Neural progenitor cell (in vitro differentiated cells): ENCODE data around the gene UBE2K. TPM values are rescaled to one million over a fixed set of nuclear protein-coding genes. Genes with fewer than 3 reads are reported as not detected.
"Not testable (repeated sequence)": the region's sequence is repeated elsewhere in the genome, so short reads cannot be mapped to it uniquely, and the experiment has no call there.

Source experiments
- DNase-seq: peaks from one replicate; pipeline ENCODE4 v3.0.0-alpha.2; 2016; ENCODE audit warnings: low spot score
- H2AFZ ChIP-seq: fragments of 200-600 bp; sonication (generic); replicated peaks from 2 replicates; pipeline ENCODE4 v1.6.1; 2016; ENCODE audit warnings: antibody characterized with exemption
- H3F3A ChIP-seq: fragments of 200-600 bp; sonication (generic); 2 replicates; pipeline ENCODE4 v1.6.1; 2016; ENCODE audit warnings: antibody characterized with exemption, low read depth
- H3K27ac ChIP-seq: fragments of 200-600 bp; sonication (generic); 2 replicates; pipeline ENCODE4 v1.5.1; 2016; ENCODE audit warnings: mild to moderate bottlenecking
- H3K27me3 ChIP-seq: fragments of 200-600 bp; sonication (generic); 2 replicates; pipeline ENCODE4 v1.6.1; 2016; ENCODE audit warnings: mild to moderate bottlenecking, moderate library complexity
- H3K36me3 ChIP-seq: fragments of 200-600 bp; sonication (generic); 2 replicates; pipeline ENCODE4 v1.5.1; 2016
- H3K4me1 ChIP-seq: fragments of 200-600 bp; sonication (generic); 2 replicates; pipeline ENCODE4 v1.6.1; 2016; ENCODE audit warnings: mixed run types
- H3K4me2 ChIP-seq: fragments of 200-600 bp; sonication (generic); 2 replicates; pipeline ENCODE4 v1.6.1; 2016
- H3K4me3 ChIP-seq: fragments of 200-600 bp; sonication (generic); 2 replicates; pipeline ENCODE4 v1.5.1; 2016
- H3K79me2 ChIP-seq: fragments of 200-600 bp; sonication (generic); 2 replicates; pipeline ENCODE4 v1.6.1; 2016; ENCODE audit warnings: low read depth
- H3K9ac ChIP-seq: fragments of 200-600 bp; sonication (generic); 2 replicates; pipeline ENCODE4 v1.6.1; 2016
- H3K9me3 ChIP-seq: fragments of 200-600 bp; sonication (generic); 2 replicates; pipeline ENCODE4 v1.5.1; 2016; ENCODE audit warnings: low read depth
- H4K20me1 ChIP-seq: fragments of 200-600 bp; sonication (generic); 2 replicates; pipeline ENCODE4 v1.6.1; 2016; ENCODE audit warnings: low read depth
- H3K27ac Mint-ChIP-seq: 3 replicates; pipeline ENCODE4 v1.8.0; 2021; ENCODE audit warnings: mixed read lengths
- H3K27me3 Mint-ChIP-seq: 2 replicates; pipeline ENCODE4 v1.8.0; 2022; ENCODE audit warnings: low read depth, mild to moderate bottlenecking, inconsistent platforms, moderate library complexity, mixed read lengths; ENCODE audit not compliant: insufficient read depth
- H3K36me3 Mint-ChIP-seq: 3 replicates; pipeline ENCODE4 v1.8.0; 2021; ENCODE audit warnings: mixed read lengths
- H3K4me1 Mint-ChIP-seq: 3 replicates; pipeline ENCODE4 v1.8.0; 2021; ENCODE audit warnings: mixed read lengths
- H3K4me3 Mint-ChIP-seq: 3 replicates; pipeline ENCODE4 v1.8.0; 2021; ENCODE audit warnings: mild to moderate bottlenecking, moderate library complexity, mixed read lengths
- H3K9me3 Mint-ChIP-seq: 3 replicates; pipeline ENCODE4 v1.8.0; 2020; ENCODE audit warnings: mixed read lengths
- CTCF ChIP-seq: fragments of 200-600 bp; sonication (generic); IDR thresholded peaks from 2 replicates; pipeline ENCODE4 v1.5.1; 2017; ENCODE audit warnings: antibody characterized with exemption, mild to moderate bottlenecking
- EZH2 ChIP-seq: fragments of 200-600 bp; sonication (generic); IDR thresholded peaks from 2 replicates; pipeline ENCODE4 v1.6.1; 2017; ENCODE audit warnings: antibody characterized with exemption, mild to moderate bottlenecking, moderate library complexity
- EZH2phosphoT487 ChIP-seq: fragments of 200-600 bp; sonication (generic); IDR thresholded peaks from 2 replicates; pipeline ENCODE4 v1.6.1; 2017; ENCODE audit warnings: antibody characterized with exemption
- total RNA-seq: library from RNA; depleted of rRNA; stranded (reverse); fragments of >200 nt; gene quantifications from 2 replicates; pipeline ENCODE4 v1.2.3, GENCODE V29; 2015; ENCODE audit warnings: low replicate concordance

Gene UBE2K
- total RNA-seq, 1 donor from 2014 or later: 61.8 TPM

GRCh38 chr4:39667706-39668105 is 30.2 kb upstream of the UBE2K start:
- no peaks in the 10 kb centered on the region for H4K20me1 ChIP-seq
- no peak overlapping the region for H3K4me3 ChIP-seq
- Mint-ChIP-seq H3K4me1 (peaks cover 10% of the 10 kb centered on the region), H3K27ac (no peak overlapping the region), H3K9me3 (peaks cover 4% of the 10 kb centered on the region), H3K36me3 (no peaks in the 10 kb centered on the region), H3K27me3 (peaks cover 3% of the 10 kb centered on the region), H3K4me3 (no peak overlapping the region)
- H3F3A ChIP-seq: no peaks in the 10 kb centered on the region
- H2AFZ ChIP-seq: no peak overlapping the region
- DNase-seq: no peak
- no peaks in the 10 kb centered on the region for H3K27me3 ChIP-seq
- H3K27ac ChIP-seq: no peak overlapping the region
- H3K4me2 ChIP-seq: no peak overlapping the region
- H3K79me2 ChIP-seq: no peaks in the 10 kb centered on the region
- no peaks in the 10 kb centered on the region for H3K9me3 ChIP-seq
- no peaks in the 10 kb centered on the region for H3K4me1 ChIP-seq
- no peak overlapping the region for H3K9ac ChIP-seq
- TF ChIP-seq EZH2: no peak
- TF ChIP-seq EZH2phosphoT487: no peak
- H3K36me3 ChIP-seq: no peaks in the 10 kb centered on the region

- no peaks in the 10 kb centered on the region for H3F3A ChIP-seq
- H2AFZ ChIP-seq: no peak overlapping the region
- H3K9ac ChIP-seq: no peak overlapping the region
- no peaks in the 10 kb centered on the region for H3K9me3 ChIP-seq
- no peaks in the 10 kb centered on the region for H3K27me3 ChIP-seq
- no peaks in the 10 kb centered on the region for H4K20me1 ChIP-seq
- H3K79me2 ChIP-seq: no peaks in the 10 kb centered on the region
- Mint-ChIP-seq H3K27me3 (no peaks in the 10 kb centered on the region), H3K9me3 (peaks cover 4% of the 10 kb centered on the region), H3K4me1 (peaks cover 10% of the 10 kb centered on the region), H3K27ac (no peak overlapping the region), H3K36me3 (no peaks in the 10 kb centered on the region), H3K4me3 (no peak overlapping the region)
- H3K4me3 ChIP-seq: no peak overlapping the region
- H3K27ac ChIP-seq: no peak overlapping the region
- no peak for DNase-seq
- H3K4me2 ChIP-seq: no peak overlapping the region
- TF ChIP-seq EZH2phosphoT487 (no peak), CTCF (no peak), EZH2 (no peak)
- no peaks in the 10 kb centered on the region for H3K36me3 ChIP-seq
- no peaks in the 10 kb centered on the region for H3K4me1 ChIP-seq
Measured at GRCh38 chr4:39668887-39669286, 29.0 kb upstream of the UBE2K start.

GRCh38 chr4:39670296-39670695 is 27.6 kb upstream of the UBE2K start:
- H2AFZ ChIP-seq, H3K4me1 ChIP-seq, H3K36me3 Mint-ChIP-seq, H3K79me2 ChIP-seq, H3K4me3 Mint-ChIP-seq, H3K27ac Mint-ChIP-seq, H3F3A ChIP-seq, H3K9me3 ChIP-seq, H3K27me3 ChIP-seq, H3K36me3 ChIP-seq, H3K4me2 ChIP-seq, H4K20me1 ChIP-seq, H3K4me1 Mint-ChIP-seq, DNase-seq, H3K4me3 ChIP-seq, H3K9ac ChIP-seq, H3K9me3 Mint-ChIP-seq, H3K27ac ChIP-seq, H3K27me3 Mint-ChIP-seq: not testable (repeated sequence)

GRCh38 chr4:39675681-39676080 is 22.3 kb upstream of the UBE2K start:
- not testable (repeated sequence) for H3K9me3 Mint-ChIP-seq, H3K27me3 Mint-ChIP-seq, H3K79me2 ChIP-seq, H3K4me1 ChIP-seq, H3K9me3 ChIP-seq, H3K27ac ChIP-seq, H3K9ac ChIP-seq, H2AFZ ChIP-seq, H3F3A ChIP-seq, H4K20me1 ChIP-seq, H3K36me3 ChIP-seq, H3K4me1 Mint-ChIP-seq, H3K4me3 Mint-ChIP-seq, H3K27ac Mint-ChIP-seq, H3K4me2 ChIP-seq, H3K4me3 ChIP-seq, H3K27me3 ChIP-seq, DNase-seq, H3K36me3 Mint-ChIP-seq

GRCh38 chr4:39681003-39681402 is 16.9 kb upstream of the UBE2K start:
- H4K20me1 ChIP-seq, H3K9me3 ChIP-seq, H3K36me3 Mint-ChIP-seq, H3K4me3 Mint-ChIP-seq, H3K79me2 ChIP-seq, DNase-seq, H3K4me2 ChIP-seq, H3K27ac ChIP-seq, H3K27me3 ChIP-seq, H3K36me3 ChIP-seq, H3K27ac Mint-ChIP-seq, H3K9me3 Mint-ChIP-seq, H3K4me1 Mint-ChIP-seq, H3K9ac ChIP-seq, H3K4me1 ChIP-seq, H3K27me3 Mint-ChIP-seq, H3F3A ChIP-seq, H3K4me3 ChIP-seq: not testable (repeated sequence)
- peak overlapping the region; percentile 40 for H2AFZ ChIP-seq
